WTC11 (cell line): ENCODE results near the gene NNMT. TPM values are rescaled to one million over a fixed set of nuclear protein-coding genes. Genes with fewer than 3 reads are reported as not detected.

Source experiments
- ATAC-seq: fragments of 200-7000 bp; cut with Tn5 transposase; 2 replicates; pipeline ENCODE4 v1.10.0; 2021; ENCODE audit warnings: mild to moderate bottlenecking, moderate library complexity
- CTCF ChIA-PET: fragments of 300-600 bp; sonication (Branson Sonifier 250); formaldehyde crosslinking; loops from one replicate; lab custom pipeline; 2021; ENCODE audit warnings: antibody characterized with exemption; lab: Charles Lee
- POLR2A ChIA-PET: fragments of 350-600 bp; sonication (Branson Sonifier 250); formaldehyde crosslinking; loops from one replicate; lab custom pipeline; 2021; ENCODE audit warnings: antibody characterized with exemption; lab: Charles Lee
- DNase-seq: peaks from one replicate; pipeline ENCODE4 v3.0.0; 2021; ENCODE audit warnings: low spot score
- H3K27ac Mint-ChIP-seq: 2 replicates; pipeline ENCODE4 v1.8.0; 2021; ENCODE audit warnings: mixed read lengths
- H3K27me3 Mint-ChIP-seq: 2 replicates; pipeline ENCODE4 v1.8.0; 2021; ENCODE audit warnings: low read depth, mild to moderate bottlenecking, moderate library complexity, mixed read lengths
- H3K36me3 Mint-ChIP-seq: 2 replicates; pipeline ENCODE4 v1.8.0; 2021; ENCODE audit warnings: mixed read lengths
- H3K4me1 Mint-ChIP-seq: 2 replicates; pipeline ENCODE4 v1.8.0; 2022; ENCODE audit warnings: mixed read lengths
- H3K4me3 Mint-ChIP-seq: 2 replicates; pipeline ENCODE4 v1.8.0; 2021; ENCODE audit warnings: mild to moderate bottlenecking, moderate library complexity, mixed read lengths
- H3K9me3 Mint-ChIP-seq: 2 replicates; pipeline ENCODE4 v1.8.0; 2021; ENCODE audit warnings: mixed read lengths
- ATF2 ChIP-seq: sonication (generic); formaldehyde crosslinking; IDR thresholded peaks from 2 replicates; pipeline ENCODE4 v1.8.1; 2022; ENCODE audit warnings: low read depth, missing genetic modification reagents, borderline replicate concordance
- CBFB ChIP-seq: sonication (generic); formaldehyde crosslinking; IDR thresholded peaks from 2 replicates; pipeline ENCODE4 v1.8.1; 2022; ENCODE audit warnings: mild to moderate bottlenecking, low read depth, missing genetic modification reagents
- ELF4 ChIP-seq: sonication (generic); formaldehyde crosslinking; IDR thresholded peaks from 2 replicates; pipeline ENCODE4 v1.8.1; 2022; ENCODE audit warnings: low read depth, mild to moderate bottlenecking, moderate library complexity, missing genetic modification reagents
- EMX1 ChIP-seq: fragments of 250-450 bp; sonication (Bioruptor Pico); IDR thresholded peaks from 2 replicates; pipeline ENCODE4 v1.8.0; 2021; ENCODE audit warnings: mild to moderate bottlenecking
- FOXJ3 ChIP-seq: sonication (generic); formaldehyde crosslinking; IDR thresholded peaks from 2 replicates; pipeline ENCODE4 v1.9.0; 2021; ENCODE audit warnings: missing genetic modification reagents, mild to moderate bottlenecking, borderline replicate concordance
- FOXK1 ChIP-seq: sonication (generic); formaldehyde crosslinking; IDR thresholded peaks from 2 replicates; pipeline ENCODE4 v1.8.0; 2022; ENCODE audit warnings: mild to moderate bottlenecking, moderate library complexity, missing genetic modification reagents
- FOXP1 ChIP-seq: sonication (generic); formaldehyde crosslinking; IDR thresholded peaks from 2 replicates; pipeline ENCODE4 v1.8.0; 2022; ENCODE audit warnings: missing genetic modification reagents, mild to moderate bottlenecking, moderate library complexity, borderline replicate concordance
- FOXP4 ChIP-seq: sonication (generic); formaldehyde crosslinking; IDR thresholded peaks from 2 replicates; pipeline ENCODE4 v1.8.0; 2022; ENCODE audit warnings: mild to moderate bottlenecking, missing genetic modification reagents
- KAT7 ChIP-seq: sonication (generic); formaldehyde crosslinking; IDR thresholded peaks from 2 replicates; pipeline ENCODE4 v1.8.1; 2023; ENCODE audit warnings: missing genetic modification reagents, mild to moderate bottlenecking, borderline replicate concordance
- MYBL2 ChIP-seq: sonication (generic); formaldehyde crosslinking; IDR thresholded peaks from 2 replicates; pipeline ENCODE4 v1.8.1; 2023; ENCODE audit warnings: mild to moderate bottlenecking, moderate library complexity, missing genetic modification reagents
- OVOL2 ChIP-seq: fragments of 250-450 bp; sonication (Bioruptor Pico); IDR thresholded peaks from 2 replicates; pipeline ENCODE4 v1.9.0; 2021; ENCODE audit warnings: mild to moderate bottlenecking, borderline replicate concordance
- SP1 ChIP-seq: sonication (generic); formaldehyde crosslinking; conservative IDR thresholded peaks from 2 replicates; pipeline ENCODE4 v1.8.1; 2022; ENCODE audit warnings: missing genetic modification reagents
- TEAD4 ChIP-seq: sonication (generic); formaldehyde crosslinking; IDR thresholded peaks from 2 replicates; pipeline ENCODE4 v1.8.0; 2022; ENCODE audit warnings: mild to moderate bottlenecking, missing genetic modification reagents
- ZBTB21 ChIP-seq: sonication (generic); formaldehyde crosslinking; IDR thresholded peaks from 2 replicates; pipeline ENCODE4 v1.8.1; 2023; ENCODE audit warnings: mild to moderate bottlenecking, missing genetic modification reagents, borderline replicate concordance
- ZNF232 ChIP-seq: sonication (generic); formaldehyde crosslinking; IDR thresholded peaks from 2 replicates; pipeline ENCODE4 v1.8.0; 2022; ENCODE audit warnings: mild to moderate bottlenecking, missing genetic modification reagents
- ZNF263 ChIP-seq: sonication (generic); formaldehyde crosslinking; IDR thresholded peaks from 2 replicates; pipeline ENCODE4 v1.8.1; 2022; ENCODE audit warnings: low read depth, mild to moderate bottlenecking, moderate library complexity, missing genetic modification reagents
- ZNF396 ChIP-seq: fragments of 250-450 bp; sonication (Bioruptor Pico); IDR thresholded peaks from 2 replicates; pipeline ENCODE4 v1.8.0; 2021; ENCODE audit warnings: mild to moderate bottlenecking, moderate library complexity, borderline replicate concordance
- ZNF425 ChIP-seq: fragments of 250-450 bp; sonication (Bioruptor Pico); conservative IDR thresholded peaks from 2 replicates; pipeline ENCODE4 v1.9.0; 2021; ENCODE audit warnings: mild to moderate bottlenecking
- ZNF512 ChIP-seq: sonication (generic); formaldehyde crosslinking; IDR thresholded peaks from 2 replicates; pipeline ENCODE4 v1.8.1; 2022; ENCODE audit warnings: missing genetic modification reagents, borderline replicate concordance
- ZNF671 ChIP-seq: fragments of 250-450 bp; sonication (Bioruptor Pico); IDR thresholded peaks from 2 replicates; pipeline ENCODE4 v1.8.0; 2021; ENCODE audit warnings: mild to moderate bottlenecking
- total RNA-seq: library from RNA; stranded (reverse); gene quantifications from 3 replicates; pipeline ENCODE4 v1.2.3, GENCODE V29; 2021
- TF ChIP-seq, protein P1 (sequence below): sonication (generic); formaldehyde crosslinking; conservative IDR thresholded peaks from 2 replicates; pipeline ENCODE4 v1.8.1; 2023; ENCODE audit warnings: mild to moderate bottlenecking, low read depth, missing genetic modification reagents, moderate library complexity
- TF ChIP-seq, protein P2 (sequence below): fragments of 250-450 bp; sonication (Bioruptor Pico); IDR thresholded peaks from 2 replicates; pipeline ENCODE4 v1.9.0; 2021; ENCODE audit warnings: mild to moderate bottlenecking
- TF ChIP-seq, protein P3 (sequence below): sonication (generic); formaldehyde crosslinking; IDR thresholded peaks from 2 replicates; pipeline ENCODE4 v1.8.1; 2023; ENCODE audit warnings: mild to moderate bottlenecking, missing genetic modification reagents

The NNMT gene
- total RNA-seq, 1 experiment from 2014 or later = 0.50 TPM

DNA sequence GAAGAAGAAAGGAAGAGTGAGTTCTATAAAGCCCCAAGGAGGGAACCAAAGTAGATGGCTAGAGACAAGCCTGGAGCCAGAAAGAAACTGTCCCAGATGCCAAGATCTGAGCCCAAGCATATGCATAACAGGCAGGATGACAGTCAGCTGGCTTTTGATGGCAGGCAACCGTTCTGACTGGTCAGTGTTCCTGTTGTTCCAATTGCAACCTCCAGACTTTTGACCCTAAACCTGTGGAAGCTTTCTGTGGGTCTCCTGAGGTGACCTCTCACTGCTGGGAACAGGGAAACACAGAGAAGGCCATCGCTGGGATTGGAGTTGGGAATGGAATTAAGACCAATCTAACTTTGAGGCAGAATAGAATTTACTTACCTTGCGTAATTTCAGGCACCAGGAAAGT is 21.6 kb upstream of the NNMT start:
- DNase-seq = no peak
- ChIA-PET CTCF (interaction anchor here (0.6 to 2.8 kb wide), 3 partner anchors 13 to 63 kb away, joined by 3 to 10 read pairs (median 3); no protein-coding TSS in a partner anchor), POLR2A (no interaction called here)
- Mint-ChIP-seq H3K4me1 (no peaks in the 10 kb centered on the region), H3K4me3 (no peak overlapping the region), H3K27me3 (peaks cover 11% of the 10 kb centered on the region), H3K9me3 (peaks cover 12% of the 10 kb centered on the region), H3K36me3 (no peaks in the 10 kb centered on the region), H3K27ac (no peak overlapping the region)
- TF ChIP-seq ZBTB21 (CRISPR knock-in tag) (no peak), FOXK1 (CRISPR knock-in tag) (no peak), MYBL2 (CRISPR knock-in tag) (no peak), KAT7 (CRISPR knock-in tag) (no peak), TEAD4 (CRISPR knock-in tag) (no peak), FOXJ3 (CRISPR knock-in tag) (no peak), ZNF671 (no peak), ZNF396 (no peak)
- TF ChIP-seq, protein P1, sequence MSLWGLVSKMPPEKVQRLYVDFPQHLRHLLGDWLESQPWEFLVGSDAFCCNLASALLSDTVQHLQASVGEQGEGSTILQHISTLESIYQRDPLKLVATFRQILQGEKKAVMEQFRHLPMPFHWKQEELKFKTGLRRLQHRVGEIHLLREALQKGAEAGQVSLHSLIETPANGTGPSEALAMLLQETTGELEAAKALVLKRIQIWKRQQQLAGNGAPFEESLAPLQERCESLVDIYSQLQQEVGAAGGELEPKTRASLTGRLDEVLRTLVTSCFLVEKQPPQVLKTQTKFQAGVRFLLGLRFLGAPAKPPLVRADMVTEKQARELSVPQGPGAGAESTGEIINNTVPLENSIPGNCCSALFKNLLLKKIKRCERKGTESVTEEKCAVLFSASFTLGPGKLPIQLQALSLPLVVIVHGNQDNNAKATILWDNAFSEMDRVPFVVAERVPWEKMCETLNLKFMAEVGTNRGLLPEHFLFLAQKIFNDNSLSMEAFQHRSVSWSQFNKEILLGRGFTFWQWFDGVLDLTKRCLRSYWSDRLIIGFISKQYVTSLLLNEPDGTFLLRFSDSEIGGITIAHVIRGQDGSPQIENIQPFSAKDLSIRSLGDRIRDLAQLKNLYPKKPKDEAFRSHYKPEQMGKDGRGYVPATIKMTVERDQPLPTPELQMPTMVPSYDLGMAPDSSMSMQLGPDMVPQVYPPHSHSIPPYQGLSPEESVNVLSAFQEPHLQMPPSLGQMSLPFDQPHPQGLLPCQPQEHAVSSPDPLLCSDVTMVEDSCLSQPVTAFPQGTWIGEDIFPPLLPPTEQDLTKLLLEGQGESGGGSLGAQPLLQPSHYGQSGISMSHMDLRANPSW = no peak
- TF ChIP-seq, protein P2, sequence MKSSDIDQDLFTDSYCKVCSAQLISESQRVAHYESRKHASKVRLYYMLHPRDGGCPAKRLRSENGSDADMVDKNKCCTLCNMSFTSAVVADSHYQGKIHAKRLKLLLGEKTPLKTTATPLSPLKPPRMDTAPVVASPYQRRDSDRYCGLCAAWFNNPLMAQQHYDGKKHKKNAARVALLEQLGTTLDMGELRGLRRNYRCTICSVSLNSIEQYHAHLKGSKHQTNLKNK = no peak
- no peak for ATAC-seq

DNA sequence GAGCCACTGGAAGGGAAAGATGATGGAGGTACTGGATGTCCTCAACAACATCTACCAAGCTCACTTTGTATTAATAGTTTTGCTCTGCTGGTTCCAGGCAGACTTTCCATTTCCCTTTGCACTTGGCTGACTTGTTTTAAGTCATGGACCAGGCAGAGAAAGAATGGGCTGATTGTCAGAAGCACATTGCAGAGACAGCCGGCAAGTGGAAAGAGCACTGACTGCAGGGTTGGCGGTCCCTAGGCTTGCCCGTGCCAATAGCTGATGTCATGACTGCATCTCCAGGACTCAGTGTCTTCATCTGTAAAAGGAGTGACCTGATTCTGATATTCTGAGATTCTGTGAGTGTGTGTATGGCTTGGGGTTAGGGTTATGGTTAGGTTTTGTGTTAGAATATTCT is 20.9 kb upstream of the NNMT start:
- Mint-ChIP-seq H3K9me3 (peaks cover 12% of the 10 kb centered on the region), H3K27me3 (peaks cover 11% of the 10 kb centered on the region), H3K27ac (no peak overlapping the region), H3K4me1 (no peaks in the 10 kb centered on the region), H3K4me3 (no peak overlapping the region), H3K36me3 (no peaks in the 10 kb centered on the region)
- POLR2A ChIA-PET = no interaction called here
- CTCF ChIA-PET = interaction anchor here (0.6 to 2.8 kb wide), 2 partner anchors 14 to 18 kb away, joined by 3 to 10 read pairs; no protein-coding TSS in a partner anchor
- ATAC-seq (no peak), DNase-seq (no peak)
- TF ChIP-seq FOXP4 (CRISPR knock-in tag) (no peak), ZNF263 (no peak), FOXP1 (CRISPR knock-in tag) (no peak), ZNF232 (CRISPR knock-in tag) (no peak), ATF2 (CRISPR knock-in tag) (no peak), ELF4 (no peak), KAT7 (CRISPR knock-in tag) (no peak), SP1 (no peak), ZNF425 (CRISPR knock-in tag) (no peak), MYBL2 (CRISPR knock-in tag) (no peak), ZNF512 (CRISPR knock-in tag) (no peak), EMX1 (no peak), CBFB (CRISPR knock-in tag) (no peak), OVOL2 (CRISPR knock-in tag) (no peak)
- TF ChIP-seq, protein P3, sequence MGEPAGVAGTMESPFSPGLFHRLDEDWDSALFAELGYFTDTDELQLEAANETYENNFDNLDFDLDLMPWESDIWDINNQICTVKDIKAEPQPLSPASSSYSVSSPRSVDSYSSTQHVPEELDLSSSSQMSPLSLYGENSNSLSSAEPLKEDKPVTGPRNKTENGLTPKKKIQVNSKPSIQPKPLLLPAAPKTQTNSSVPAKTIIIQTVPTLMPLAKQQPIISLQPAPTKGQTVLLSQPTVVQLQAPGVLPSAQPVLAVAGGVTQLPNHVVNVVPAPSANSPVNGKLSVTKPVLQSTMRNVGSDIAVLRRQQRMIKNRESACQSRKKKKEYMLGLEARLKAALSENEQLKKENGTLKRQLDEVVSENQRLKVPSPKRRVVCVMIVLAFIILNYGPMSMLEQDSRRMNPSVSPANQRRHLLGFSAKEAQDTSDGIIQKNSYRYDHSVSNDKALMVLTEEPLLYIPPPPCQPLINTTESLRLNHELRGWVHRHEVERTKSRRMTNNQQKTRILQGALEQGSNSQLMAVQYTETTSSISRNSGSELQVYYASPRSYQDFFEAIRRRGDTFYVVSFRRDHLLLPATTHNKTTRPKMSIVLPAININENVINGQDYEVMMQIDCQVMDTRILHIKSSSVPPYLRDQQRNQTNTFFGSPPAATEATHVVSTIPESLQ (CRISPR knock-in tag) = no peak
